ENCODE results near the gene TNIK.

The TNIK gene

DNA sequence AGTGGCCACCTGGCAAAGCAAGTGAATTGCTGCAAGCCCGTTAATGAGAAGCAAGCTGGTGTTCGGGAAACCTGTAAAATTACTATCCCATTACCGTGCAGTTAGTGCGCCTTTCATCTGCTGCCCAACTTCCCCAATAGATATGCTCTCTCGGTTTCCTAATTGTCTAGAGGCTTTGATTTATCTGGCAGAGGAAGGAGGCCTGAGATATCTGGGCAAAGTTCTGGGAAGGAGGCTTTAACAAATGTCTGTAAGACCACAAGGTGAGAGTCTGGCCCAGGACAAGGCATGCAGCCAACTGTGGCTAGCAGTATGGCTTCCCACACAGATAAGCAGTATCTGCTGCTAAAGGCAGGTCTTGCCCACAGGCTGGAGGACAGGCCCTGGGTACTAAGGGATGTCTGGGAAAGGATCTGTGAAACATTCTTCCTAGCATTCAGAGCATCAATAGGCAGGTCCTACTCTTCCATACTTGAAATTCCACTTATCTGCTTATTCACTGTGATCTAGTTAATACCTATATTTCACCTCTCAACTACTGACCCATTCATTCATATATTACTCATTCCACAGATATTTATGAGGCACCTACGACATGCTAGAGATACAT lies 303.7 kb downstream of the TNIK start:
- TF ChIP-seq, protein P1, sequence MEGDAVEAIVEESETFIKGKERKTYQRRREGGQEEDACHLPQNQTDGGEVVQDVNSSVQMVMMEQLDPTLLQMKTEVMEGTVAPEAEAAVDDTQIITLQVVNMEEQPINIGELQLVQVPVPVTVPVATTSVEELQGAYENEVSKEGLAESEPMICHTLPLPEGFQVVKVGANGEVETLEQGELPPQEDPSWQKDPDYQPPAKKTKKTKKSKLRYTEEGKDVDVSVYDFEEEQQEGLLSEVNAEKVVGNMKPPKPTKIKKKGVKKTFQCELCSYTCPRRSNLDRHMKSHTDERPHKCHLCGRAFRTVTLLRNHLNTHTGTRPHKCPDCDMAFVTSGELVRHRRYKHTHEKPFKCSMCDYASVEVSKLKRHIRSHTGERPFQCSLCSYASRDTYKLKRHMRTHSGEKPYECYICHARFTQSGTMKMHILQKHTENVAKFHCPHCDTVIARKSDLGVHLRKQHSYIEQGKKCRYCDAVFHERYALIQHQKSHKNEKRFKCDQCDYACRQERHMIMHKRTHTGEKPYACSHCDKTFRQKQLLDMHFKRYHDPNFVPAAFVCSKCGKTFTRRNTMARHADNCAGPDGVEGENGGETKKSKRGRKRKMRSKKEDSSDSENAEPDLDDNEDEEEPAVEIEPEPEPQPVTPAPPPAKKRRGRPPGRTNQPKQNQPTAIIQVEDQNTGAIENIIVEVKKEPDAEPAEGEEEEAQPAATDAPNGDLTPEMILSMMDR (IDR thresholded peaks at IDR 0.05; ENCODE audit: low read depth, low read length): no peak
- DNase-seq (ENCODE audit: extremely low read depth, low read depth): no peak

- TF ChIP-seq, protein P1 (IDR thresholded peaks at IDR 0.05; ENCODE audit: low read depth, low read length): no peak
- DNase-seq (ENCODE audit: extremely low read depth, low read depth): no peak
Measured at GRCh38 chr3:171155122-171155700, 305.0 kb downstream of the TNIK start.

GRCh38 chr3:171150945-171151344 lies 309.3 kb downstream of the TNIK start:
- no peak for DNase-seq (ENCODE audit: extremely low read depth, low read depth)
- TF ChIP-seq, protein P1 (IDR thresholded peaks at IDR 0.05; ENCODE audit: low read depth, low read length): no peak

DNA sequence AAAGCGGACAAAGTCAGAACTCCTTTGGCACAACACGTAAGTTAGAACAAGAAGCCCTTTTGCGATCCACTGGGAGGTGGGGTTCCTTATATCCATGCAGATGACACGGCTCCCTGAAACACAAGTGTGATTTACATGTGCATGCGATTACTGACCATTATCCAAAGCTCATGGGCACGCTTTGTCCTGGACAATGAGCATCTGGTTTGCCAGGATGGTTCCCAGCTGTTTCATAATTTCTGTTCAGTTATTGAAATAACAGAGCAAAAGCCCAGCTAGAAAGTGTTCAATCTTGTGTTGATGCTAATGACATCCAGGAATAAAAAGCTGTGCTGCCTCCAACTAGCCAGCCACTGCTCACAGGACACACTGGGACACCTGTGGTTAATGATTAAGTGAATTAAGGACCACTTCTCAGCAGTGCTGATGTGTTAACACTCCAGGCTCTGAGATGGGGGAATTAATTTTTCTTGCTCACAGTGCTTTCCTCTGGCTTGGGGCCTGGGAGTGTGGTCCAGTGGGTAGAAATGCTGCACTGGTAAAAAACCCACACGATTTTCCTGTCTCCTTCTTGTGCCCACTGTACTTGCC lies 310.6 kb downstream of the TNIK start:
- TF ChIP-seq, protein P1 (IDR thresholded peaks at IDR 0.05; ENCODE audit: low read depth, low read length): no peak
- no peak for DNase-seq (ENCODE audit: extremely low read depth, low read depth)

DNA sequence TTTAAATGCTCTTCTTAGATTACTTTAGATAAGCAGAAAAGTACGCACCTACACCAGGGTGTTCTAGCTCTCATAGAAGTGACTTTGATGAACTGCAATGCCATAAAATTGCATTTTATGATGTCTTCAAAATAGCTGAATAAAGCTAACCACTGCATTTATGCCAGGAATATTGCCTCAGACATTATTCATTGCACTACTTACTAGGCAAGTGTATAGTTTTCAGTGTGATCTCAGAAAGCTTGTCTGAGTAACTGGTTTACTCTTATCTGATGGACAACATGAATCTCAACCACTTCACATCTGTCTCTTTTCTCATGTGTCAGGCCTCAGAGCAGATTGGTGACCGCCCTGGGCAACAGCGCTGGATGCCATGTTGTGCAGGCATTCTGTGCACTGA lies 314.4 kb downstream of the TNIK start:
- no peak for DNase-seq (ENCODE audit: extremely low read depth, low read depth)
- TF ChIP-seq, protein P1 (IDR thresholded peaks at IDR 0.05; ENCODE audit: low read depth, low read length): no peak

DNA sequence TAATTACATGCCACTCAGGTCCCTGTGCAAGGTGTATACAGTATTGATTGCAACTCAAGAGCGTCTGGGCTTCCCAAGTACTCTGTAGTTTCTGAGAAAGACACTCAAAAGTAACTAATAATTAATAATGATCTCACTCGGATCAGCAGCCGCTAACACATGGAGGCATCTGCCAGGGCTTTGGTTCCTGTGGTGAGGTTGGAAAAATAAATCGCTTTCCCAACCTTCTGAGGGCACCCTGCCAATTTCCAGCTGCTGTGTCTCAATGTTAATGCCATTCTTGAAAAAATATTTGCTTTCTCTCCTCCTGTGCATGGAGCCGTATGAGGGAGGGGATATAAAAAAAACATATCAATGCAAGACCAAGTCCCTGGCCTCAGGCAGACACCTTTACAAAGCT lies 317.2 kb downstream of the TNIK start:
- DNase-seq (ENCODE audit: extremely low read depth, low read depth): peak; percentile 25

GRCh38 chr3:171140246-171140645 lies 320.0 kb downstream of the TNIK start:
- DNase-seq (ENCODE audit: extremely low read depth, low read depth): no peak
- TF ChIP-seq, protein P1 (IDR thresholded peaks at IDR 0.05; ENCODE audit: low read depth, low read length): no peak

More for the DNA sequence above, 317.2 kb downstream of the TNIK start:
- TF ChIP-seq, protein P1 (IDR thresholded peaks at IDR 0.05; ENCODE audit: low read depth, low read length): no peak

Measured in AG09319 (cell line).